HG03457 (cell line): ENCODE data around the gene RAB35.
"Not testable (repeated sequence)": the region's sequence is repeated elsewhere in the genome, so short reads cannot be mapped to it uniquely, and the experiment has no call there.

Experiments used
- ATAC-seq: cut with Tn5 transposase; IDR thresholded peaks from one replicate; pipeline ENCODE4 v1.9.1; 2021; ENCODE audit warnings: moderate number of reproducible peaks; ENCODE audit not compliant: unreplicated experiment

RAB35 gene

DNA sequence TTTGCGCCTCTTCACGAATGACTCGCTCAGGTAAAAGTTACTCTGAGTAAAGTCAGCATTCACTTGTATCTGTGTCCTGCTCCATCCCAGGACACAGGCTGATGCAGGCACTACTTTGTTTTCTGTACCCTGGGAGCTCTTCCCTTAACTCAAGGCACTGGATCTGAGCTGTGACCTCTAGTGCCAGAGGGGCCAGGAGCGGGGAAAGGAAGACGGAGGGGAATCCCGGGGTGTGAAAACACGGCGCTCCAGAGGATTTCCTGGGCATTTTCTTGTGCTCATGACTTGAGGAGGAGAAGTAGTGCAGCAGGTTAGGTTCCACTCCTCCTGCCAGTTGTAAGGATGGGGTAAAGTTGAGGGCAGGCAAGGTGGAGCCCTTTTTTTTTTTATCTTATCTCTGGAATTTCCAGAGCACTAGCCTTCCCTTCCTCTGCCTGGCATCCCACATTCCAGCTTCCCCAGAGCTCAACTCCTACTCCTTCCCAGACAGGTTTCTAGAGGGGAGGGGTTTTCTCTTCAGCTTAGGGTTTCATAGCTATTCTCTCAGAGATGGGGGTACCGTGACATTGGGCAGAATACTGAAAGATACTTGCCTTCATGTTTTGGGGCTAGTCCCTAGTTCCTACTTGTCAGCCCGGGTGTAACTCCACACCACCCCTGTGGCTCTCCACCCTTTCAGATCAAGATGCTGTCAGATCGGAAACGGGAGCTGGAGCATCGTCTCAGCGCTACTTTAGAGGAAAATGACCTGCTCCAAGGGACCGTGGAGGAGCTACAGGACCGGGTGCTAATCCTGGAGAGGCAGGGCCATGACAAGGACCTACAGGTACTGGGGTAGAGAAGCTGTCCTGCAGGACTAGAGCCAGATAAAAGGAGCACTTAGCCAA lies 52.3 kb downstream of the RAB35 start:
- no peak for ATAC-seq

- no peak for ATAC-seq
Measured at GRCh38 chr12:120062976-120063579, 53.5 kb downstream of the RAB35 start.

DNA sequence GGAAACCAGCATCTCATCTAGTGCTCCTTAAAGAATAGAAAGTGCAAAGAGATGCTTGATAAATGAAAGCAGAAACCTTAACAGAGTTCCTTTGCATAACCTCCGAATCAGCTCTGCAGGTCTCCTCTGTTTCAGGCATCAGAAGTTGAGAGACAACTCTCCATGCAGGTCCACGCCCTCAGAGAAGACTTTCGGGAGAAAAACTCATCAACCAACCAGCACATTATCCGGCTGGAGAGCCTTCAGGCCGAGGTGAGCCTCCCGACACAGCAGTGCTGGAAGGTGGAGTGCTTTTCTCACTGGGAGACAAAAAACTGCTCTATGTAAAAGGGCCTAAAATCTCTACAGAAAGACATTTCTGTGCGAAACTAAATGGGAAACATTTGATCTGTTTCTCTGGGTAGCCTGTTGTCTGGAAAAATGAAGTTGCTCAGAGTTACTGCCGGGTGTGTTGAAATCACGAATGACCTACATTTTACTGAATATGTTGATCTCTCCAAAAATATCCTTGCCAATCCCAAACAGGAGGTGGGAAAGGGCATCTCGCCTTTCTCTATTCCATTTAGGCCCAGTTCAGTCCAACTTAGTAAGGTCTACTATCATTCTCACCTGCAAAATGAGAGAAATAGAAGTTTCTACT lies 54.9 kb downstream of the RAB35 start:
- ATAC-seq: no peak

GRCh38 chr12:120060717-120061116 lies 55.8 kb downstream of the RAB35 start:
- no peak for ATAC-seq

DNA sequence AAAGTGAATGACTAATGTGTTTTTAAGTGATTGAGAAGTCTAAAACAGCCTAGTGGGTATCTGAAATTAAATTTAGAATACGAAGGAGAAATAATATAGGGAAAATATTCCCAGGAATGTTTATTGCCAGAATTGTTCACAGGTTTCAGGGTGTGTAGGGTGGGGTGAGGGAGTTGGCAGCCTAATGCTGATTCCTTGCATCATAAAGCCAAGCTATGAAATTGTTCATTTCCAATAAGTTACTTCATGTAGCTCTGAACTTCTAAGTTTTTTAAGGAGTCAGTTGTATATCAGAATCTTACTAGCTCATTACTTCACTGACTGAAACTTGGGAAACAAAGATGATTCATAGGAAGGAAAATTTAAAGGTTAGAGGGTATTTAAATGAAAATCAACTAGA lies 56.4 kb downstream of the RAB35 start:
- no peak for ATAC-seq

DNA sequence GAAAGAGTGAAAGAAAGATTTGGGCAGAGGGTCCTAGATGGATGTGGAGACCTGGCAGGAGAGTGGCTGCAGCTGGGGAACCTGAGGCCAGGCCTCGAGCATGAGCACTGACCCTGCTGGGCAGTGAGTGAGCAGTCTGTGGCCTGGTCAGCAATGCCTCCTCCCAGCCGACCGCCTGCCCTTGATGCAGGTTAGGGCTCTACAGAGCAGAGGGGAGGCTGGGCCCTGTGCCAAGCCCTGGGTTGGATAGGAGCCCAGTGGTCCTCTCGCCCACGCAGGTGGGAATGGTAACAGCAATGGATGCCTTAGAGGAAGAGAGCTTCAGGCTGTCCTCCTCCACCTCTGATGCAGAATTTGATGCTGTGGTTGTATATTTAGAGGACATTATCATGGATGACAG lies 59.8 kb downstream of the RAB35 start:
- ATAC-seq: no peak

GRCh38 chr12:120055231-120056000 lies 61.1 kb downstream of the RAB35 start:
- no peak for ATAC-seq

DNA sequence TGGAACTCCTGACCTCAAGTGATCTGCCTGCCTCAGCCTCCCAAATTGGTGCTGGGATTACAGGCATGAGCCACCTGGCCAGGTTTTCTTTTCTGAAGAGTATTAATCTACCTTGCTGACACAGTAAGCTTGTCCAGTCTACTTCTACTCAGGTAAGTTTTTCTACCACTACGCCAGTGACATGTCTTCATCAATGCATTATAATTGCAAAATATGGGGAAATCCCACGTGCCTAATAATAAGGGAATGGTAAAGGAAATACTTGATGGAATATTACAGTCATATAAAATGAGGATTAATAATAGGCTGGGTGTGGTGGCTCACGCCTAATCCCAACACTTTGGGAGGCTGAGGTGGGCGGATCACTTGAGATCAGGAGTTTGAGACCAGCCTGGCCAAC lies 62.3 kb downstream of the RAB35 start:
- no peak for ATAC-seq

GRCh38 chr12:120051535-120051934 lies 65.0 kb downstream of the RAB35 start:
- no peak for ATAC-seq

DNA sequence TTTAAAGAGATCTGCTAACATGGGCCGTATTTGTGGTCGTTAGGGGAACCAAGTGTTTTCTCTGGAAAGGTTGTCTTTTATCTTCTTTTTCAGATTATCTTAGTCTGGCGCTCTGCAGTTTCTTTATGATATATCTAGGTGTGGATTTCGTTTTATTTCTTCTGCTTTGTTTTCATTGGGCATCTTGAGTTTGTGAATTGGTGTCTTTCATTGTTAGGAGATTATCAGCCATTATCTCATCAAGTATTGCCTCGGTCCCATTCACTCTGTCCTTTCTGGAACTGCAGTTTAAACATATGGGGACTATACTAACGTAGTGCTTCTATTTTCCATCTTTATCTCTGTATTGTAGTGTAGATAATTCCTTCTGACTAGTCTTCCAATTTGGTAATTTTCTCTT lies 67.1 kb downstream of the RAB35 start:
- no peak for ATAC-seq

GRCh38 chr12:120048263-120048662 lies 68.3 kb downstream of the RAB35 start:
- no peak for ATAC-seq

- ATAC-seq: no peak
Measured at GRCh38 chr12:120047072-120047471, 69.5 kb downstream of the RAB35 start.

DNA sequence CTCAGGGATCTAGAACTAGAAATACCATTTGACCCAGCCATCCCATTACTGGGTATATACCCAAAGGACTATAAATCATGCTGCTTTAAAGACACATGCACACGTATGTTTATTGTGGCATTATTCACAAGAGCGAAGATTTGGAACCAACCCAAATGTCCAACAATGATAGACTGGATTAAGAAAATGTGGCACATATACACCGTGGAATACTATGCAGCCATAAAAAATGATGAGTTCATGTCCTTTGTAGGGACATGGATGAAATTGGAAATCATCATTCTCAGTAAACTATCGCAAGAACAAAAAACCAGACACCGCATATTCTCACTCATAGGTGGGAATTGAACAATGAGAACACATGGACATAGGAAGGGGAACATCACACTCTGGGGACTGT lies 71.2 kb downstream of the RAB35 start:
- not testable (repeated sequence) for ATAC-seq
